Measurements from ENCODE around the gene RNF17. TPM values are rescaled to one million over a fixed set of nuclear protein-coding genes. Genes with fewer than 3 reads are reported as not detected.

The RNF17 gene
- total and polyA plus RNA-seq, 10 of the 15 experiments (the other 5 are each of a cell fraction or from before 2014, with no cell fraction given), result not detected

DNA sequence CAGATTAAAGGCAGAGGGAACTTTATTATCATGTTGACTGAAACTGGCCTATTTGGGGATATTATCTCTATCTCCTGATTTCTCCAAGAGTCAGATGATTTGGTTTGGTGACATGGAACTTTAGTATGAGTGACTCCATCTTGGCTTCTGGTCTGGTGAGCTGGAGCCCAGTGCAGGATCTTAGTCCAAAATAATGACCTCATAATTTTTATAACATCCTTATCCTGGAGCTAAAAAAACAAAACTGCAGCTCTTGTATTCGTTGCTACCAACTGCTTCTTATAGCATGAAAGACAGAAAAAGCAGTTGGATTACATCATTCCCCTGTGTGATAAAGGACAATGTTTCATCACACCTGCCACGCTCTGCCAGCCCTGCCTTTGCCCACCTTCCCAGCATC lies 39.3 kb upstream of the RNF17 start:
- Histone ChIP-seq H3K4me2 (ENCODE audit: control insufficient read depth, insufficient read depth) (no peak overlapping the region), H4K20me1 (ENCODE audit: control insufficient read depth, insufficient read depth) (no peaks in the 10 kb centered on the region), H3K9ac (ENCODE audit: control insufficient read depth, insufficient read depth, low read length) (no peak overlapping the region), H3K79me2 (ENCODE audit: control insufficient read depth, insufficient read depth, low read length) (no peaks in the 10 kb centered on the region), H2AFZ (ENCODE audit: control insufficient read depth, low read depth, low read length) (no peak overlapping the region), H3K4me1 (ENCODE audit: control insufficient read depth, insufficient read depth, low read length) (no peaks in the 10 kb centered on the region), H3K36me3 (ENCODE audit: control insufficient read depth in 2 of 2, insufficient read depth in 2 of 2, low read length in 1 of 2) (no peaks in the 10 kb centered on the region), H3K9me3 (replicated peaks; ENCODE audit: control insufficient read depth, insufficient read depth, low read length) (no peaks in the 10 kb centered on the region), H3K4me3 (no peak overlapping the region), H3K27me3 (replicated peaks in 1 of 2; ENCODE audit: control insufficient read depth in 2 of 2, insufficient read depth in 2 of 2, low read length in 1 of 2) (peaks cover 0 to 3% of the 10 kb centered on the region in 2 experiments; a peak in 1 of 4 replicates), H3K27ac (ENCODE audit: control insufficient read depth, insufficient read depth) (no peak overlapping the region)
- TF ChIP-seq IKZF2 (IDR thresholded peaks at IDR 0.05), result no peak
- TF ChIP-seq NFYA (IDR thresholded peaks at IDR 0.05; ENCODE audit: borderline replicate concordance, low read depth, low read length), result no peak
- WGBS (ENCODE audit: insufficient coverage, insufficient replicate concordance, low lambda C conversion rate, missing lambda C conversion rate), result 14% methylated on average over 2 of the region's 2 CpGs
- intact Hi-C loops (cut with micrococcal nuclease; ENCODE audit: unreplicated experiment), result no loop called here
- in situ Hi-C loops (cut with MboI), result loop anchor here (5.0 kb wide), 1 partner anchor 147 kb away; no protein-coding TSS in a partner anchor
- ChIA-PET CTCF (interaction anchor here (1.4 to 4.0 kb wide), 2 partner anchors 31 to 44 kb away, joined by 6 to 43 read pairs; partner anchors contain the start of gene ATP12A), RAD21 (ENCODE audit: unreplicated experiment) (no interaction called here), SMC1A (ENCODE audit: uncharacterized antibody, unreplicated experiment) (interaction anchor here (1.4 to 1.6 kb wide), 2 partner anchors 12 to 145 kb away, joined by 4 read pairs; no protein-coding TSS in a partner anchor), POLR2A (no interaction called here)
- DNase-seq (ENCODE audit: low read depth, low spot score) (no peak), ATAC-seq (no peak), FAIRE-seq (no peak)
- no TSS peak for BruUV-seq (replicated peaks)

DNA sequence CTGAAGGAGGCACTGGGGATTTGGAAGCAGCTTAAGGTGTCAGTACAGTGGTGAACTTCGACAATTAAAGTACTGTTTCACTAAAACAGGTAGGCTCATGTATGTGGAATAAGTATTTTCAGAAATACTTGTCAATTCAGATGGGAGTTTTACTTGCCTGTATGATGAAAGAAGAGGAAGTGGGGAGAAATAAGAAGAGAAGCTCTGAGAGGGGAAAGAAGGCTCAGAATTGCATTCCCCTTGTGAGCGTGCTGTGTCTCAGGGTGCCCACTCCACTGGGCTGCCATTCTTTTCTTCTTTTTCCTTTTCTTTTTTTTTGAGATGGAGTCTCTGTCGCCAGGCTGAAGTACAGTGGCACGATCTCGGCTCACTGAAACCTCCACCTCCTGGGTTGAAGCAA lies 38.6 kb upstream of the RNF17 start:
- ChIA-PET RAD21 (ENCODE audit: unreplicated experiment) (no interaction called here), POLR2A (no interaction called here), SMC1A (ENCODE audit: uncharacterized antibody, unreplicated experiment) (interaction anchor here (1.4 kb wide), 1 partner anchor 13 kb away, joined by 4 read pairs; no protein-coding TSS in a partner anchor), CTCF (interaction anchor here (0.8 to 4.0 kb wide), 3 partner anchors 32 to 54 kb away, joined by 3 to 43 read pairs (median 6); partner anchors contain the start of gene ATP12A)
- Histone ChIP-seq H3K36me3 (ENCODE audit: control insufficient read depth in 2 of 2, insufficient read depth in 2 of 2, low read length in 1 of 2) (no peaks in the 10 kb centered on the region), H2AFZ (ENCODE audit: control insufficient read depth, low read depth, low read length) (no peak overlapping the region), H3K4me1 (ENCODE audit: control insufficient read depth, insufficient read depth, low read length) (peaks cover 4% of the 10 kb centered on the region; the same call in 1 of the 2 replicates), H3K27ac (ENCODE audit: control insufficient read depth, insufficient read depth) (no peak overlapping the region), H3K9ac (ENCODE audit: control insufficient read depth, insufficient read depth, low read length) (no peak overlapping the region), H3K9me3 (replicated peaks; ENCODE audit: control insufficient read depth, insufficient read depth, low read length) (no peaks in the 10 kb centered on the region), H3K79me2 (ENCODE audit: control insufficient read depth, insufficient read depth, low read length) (no peaks in the 10 kb centered on the region), H3K27me3 (replicated peaks in 1 of 2; ENCODE audit: control insufficient read depth in 2 of 2, insufficient read depth in 2 of 2, low read length in 1 of 2) (peaks cover 0 to 3% of the 10 kb centered on the region in 2 experiments; a peak in 1 of 4 replicates), H3K4me3 (no peak overlapping the region), H4K20me1 (ENCODE audit: control insufficient read depth, insufficient read depth) (no peaks in the 10 kb centered on the region), H3K4me2 (ENCODE audit: control insufficient read depth, insufficient read depth) (no peak overlapping the region)
- no peak for DNase-seq (ENCODE audit: low read depth, low spot score)
- in situ Hi-C loops (cut with MboI), result loop anchor here (5.0 kb wide), 1 partner anchor 148 kb away; no protein-coding TSS in a partner anchor
- TF ChIP-seq IRF4 (IDR thresholded peaks at IDR 0.05; ENCODE audit: low read depth, low read length) (no peak), SPI1 (IDR thresholded peaks at IDR 0.05; ENCODE audit: borderline replicate concordance, insufficient read depth, low read depth, low read length) (peak; percentile 60)
- 16% methylated on average over 4 of the region's 5 CpGs for WGBS (ENCODE audit: insufficient coverage, insufficient replicate concordance, low lambda C conversion rate, missing lambda C conversion rate)
- BruUV-seq (replicated peaks), result no TSS peak
- intact Hi-C loops (cut with micrococcal nuclease; ENCODE audit: unreplicated experiment), result no loop called here
- no peak for ATAC-seq
- no peak for FAIRE-seq

Data from GM12878 (cell line).